HG03469 (cell line): Measurements from ENCODE around the gene DXO.

ENCODE experiments used
- ATAC-seq: cut with Tn5 transposase; IDR thresholded peaks from one replicate; pipeline ENCODE4 v1.9.1; 2021; ENCODE audit warnings: mild to moderate bottlenecking, moderate library complexity, moderate number of reproducible peaks; ENCODE audit not compliant: unreplicated experiment

The DXO gene

GRCh38 chr6:31958741-31959739, 12.9 kb downstream of the DXO start, which contains the start of the genes NELFE and SKIC2:
Gene NELFE (minus strand): TSS chr6:31958971. CDS start chr6:31958446, 525 bp downstream.
Gene SKIC2 (plus strand): TSS chr6:31959175. CDS start chr6:31959193, 18 bp downstream.
- ATAC-seq = peak; percentile 91

DNA sequence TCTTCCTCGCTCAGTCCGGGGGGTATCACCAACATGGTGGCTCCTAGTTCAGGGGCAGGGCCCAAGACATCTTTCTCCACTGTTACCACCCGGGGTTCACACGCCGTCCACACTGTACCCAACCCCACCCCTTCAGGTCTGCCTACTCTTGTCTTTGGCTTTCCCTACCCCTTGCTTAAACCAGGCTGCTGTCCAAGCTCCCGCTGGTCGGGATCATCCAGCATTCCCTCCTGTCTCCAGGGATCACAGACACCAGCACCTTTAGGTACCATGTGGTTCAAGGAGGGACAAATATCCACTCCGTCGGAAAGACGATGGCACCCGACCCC, 13.6 kb downstream of the DXO start:
- ATAC-seq = no peak

DNA sequence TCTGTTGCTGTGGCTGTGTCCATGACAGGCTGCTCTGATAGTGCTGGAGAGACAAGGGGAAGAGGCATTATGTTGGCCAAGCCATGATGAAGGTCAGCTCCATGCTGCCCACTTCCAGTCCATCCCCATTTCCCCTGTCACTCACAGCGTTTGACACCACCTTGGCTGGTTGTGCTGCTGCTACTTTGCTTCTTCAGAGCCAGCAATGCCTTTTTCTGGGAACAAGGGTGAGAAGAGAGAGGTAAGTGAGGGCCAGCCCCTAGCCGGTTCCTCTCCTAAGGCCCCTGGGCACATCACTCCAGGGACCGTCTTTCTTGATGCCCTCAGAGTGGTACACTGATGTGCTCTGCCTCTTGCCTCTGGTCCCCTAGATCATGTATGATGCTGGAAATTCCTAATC, 15.1 kb downstream of the DXO start:
- ATAC-seq = no peak

DNA sequence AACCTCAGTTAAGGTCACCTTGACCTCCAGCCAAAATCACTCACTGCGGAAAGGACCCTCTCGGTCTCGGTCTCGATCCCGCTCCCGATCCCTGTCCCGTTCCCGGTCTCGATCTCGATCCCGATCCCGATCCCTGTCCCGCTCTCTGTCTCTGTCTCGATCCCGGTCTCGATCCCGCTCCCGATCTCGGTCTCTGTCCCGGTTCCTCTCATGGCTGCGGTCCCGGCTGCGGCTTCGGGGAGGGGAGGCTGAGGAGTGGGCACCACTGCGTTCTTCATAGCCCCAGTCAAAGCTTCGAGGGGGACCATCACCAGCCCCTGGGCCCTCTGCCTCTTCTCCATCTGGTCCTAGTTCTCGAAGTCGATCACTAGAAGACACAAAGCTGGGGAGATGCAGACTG, 17.4 kb downstream of the DXO start:
- no peak for ATAC-seq

GRCh38 chr6:31952890-31953289, 19.0 kb downstream of the DXO start:
- ATAC-seq = no peak

GRCh38 chr6:31952140-31952805, 19.7 kb downstream of the DXO start:
- ATAC-seq = no peak

DNA sequence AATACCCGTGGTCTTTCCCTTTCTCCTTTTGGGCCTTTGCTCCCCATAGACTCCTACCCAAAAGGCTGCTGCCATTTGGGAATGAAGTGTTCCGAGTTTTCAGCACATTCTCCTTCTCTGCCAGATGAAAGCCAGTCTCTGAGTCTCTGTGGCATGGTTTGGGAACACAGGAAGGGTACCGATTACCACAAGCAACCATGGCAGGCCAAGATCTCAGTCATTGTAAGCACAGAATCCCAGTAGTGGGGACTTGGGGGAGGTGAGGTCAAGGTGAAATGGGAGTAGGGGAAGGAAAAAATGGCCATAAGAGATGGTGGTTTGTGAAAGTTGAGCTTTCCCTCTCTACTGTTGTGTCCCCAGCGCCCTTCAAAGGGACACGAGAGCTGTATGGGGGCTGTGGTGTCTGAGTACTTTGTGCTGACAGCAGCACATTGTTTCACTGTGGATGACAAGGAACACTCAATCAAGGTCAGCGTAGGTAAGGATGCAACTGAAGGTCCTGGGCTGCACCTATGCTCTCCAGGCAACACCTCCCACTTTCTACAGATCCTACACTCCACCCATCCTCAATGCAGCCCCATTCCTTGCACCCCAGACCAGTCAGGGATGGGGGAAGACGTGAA, 21.9 kb downstream of the DXO start:
- ATAC-seq = no peak

DNA sequence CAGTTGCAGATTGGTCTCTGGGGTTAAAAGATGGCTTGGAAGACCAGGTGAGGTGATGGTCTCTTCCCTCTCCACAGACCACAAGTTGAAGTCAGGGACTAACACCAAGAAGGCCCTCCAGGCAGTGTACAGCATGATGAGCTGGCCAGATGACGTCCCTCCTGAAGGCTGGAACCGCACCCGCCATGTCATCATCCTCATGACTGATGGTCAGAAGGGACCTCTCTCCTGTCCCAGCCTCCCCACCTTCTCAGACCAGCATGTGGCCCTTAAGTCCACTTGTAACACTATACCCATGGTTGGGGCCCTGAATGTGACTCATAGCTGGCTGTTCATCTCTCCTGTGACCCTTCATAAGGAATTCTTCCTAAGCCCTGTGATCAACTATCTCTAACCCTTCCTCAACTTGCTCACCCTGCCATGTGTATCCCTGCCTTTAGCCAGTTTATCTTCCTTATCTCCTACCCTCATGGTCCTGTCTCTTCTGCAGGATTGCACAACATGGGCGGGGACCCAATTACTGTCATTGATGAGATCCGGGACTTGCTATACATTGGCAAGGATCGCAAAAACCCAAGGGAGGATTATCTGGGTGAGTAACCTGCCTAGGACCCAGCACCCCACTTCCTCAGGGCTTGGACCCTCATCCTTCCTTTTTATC, 23.1 kb downstream of the DXO start:
- no peak for ATAC-seq

- ATAC-seq = no peak
These were observed 23.6 kb downstream of the DXO start for GRCh38 chr6:31948306-31948705.

DNA sequence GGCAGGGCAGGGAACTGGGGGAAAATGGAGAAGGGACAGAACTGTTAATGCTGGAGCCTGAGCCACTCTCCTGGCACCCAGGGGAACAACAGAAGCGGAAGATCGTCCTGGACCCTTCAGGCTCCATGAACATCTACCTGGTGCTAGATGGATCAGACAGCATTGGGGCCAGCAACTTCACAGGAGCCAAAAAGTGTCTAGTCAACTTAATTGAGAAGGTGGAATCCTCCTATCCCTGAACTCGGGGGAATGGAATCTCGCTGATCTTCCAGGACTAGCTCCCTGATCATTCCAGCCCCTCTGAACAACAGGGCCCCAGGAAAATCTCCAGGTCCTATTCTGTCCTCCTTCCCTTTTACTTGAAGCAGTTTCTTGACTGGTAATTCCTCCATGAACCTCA, 24.1 kb downstream of the DXO start:
- ATAC-seq = no peak

DNA sequence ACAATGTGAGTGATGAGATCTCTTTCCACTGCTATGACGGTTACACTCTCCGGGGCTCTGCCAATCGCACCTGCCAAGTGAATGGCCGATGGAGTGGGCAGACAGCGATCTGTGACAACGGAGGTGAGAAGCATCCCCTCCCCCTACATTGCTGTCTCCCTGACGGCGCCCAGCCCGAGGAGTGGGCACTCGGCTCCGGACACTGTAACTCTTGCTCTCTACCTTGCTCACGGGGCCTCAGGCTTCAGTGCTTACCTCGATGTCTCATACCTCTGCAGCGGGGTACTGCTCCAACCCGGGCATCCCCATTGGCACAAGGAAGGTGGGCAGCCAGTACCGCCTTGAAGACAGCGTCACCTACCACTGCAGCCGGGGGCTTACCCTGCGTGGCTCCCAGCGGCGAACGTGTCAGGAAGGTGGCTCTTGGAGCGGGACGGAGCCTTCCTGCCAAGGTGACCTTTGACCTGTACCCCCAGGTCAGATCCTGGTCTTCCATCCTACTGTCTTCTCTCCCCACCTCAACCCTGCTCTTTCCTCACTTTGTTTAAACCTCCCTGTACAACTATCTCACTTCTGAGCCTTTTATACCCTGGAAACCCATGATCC, 24.8 kb downstream of the DXO start:
- no peak for ATAC-seq

DNA sequence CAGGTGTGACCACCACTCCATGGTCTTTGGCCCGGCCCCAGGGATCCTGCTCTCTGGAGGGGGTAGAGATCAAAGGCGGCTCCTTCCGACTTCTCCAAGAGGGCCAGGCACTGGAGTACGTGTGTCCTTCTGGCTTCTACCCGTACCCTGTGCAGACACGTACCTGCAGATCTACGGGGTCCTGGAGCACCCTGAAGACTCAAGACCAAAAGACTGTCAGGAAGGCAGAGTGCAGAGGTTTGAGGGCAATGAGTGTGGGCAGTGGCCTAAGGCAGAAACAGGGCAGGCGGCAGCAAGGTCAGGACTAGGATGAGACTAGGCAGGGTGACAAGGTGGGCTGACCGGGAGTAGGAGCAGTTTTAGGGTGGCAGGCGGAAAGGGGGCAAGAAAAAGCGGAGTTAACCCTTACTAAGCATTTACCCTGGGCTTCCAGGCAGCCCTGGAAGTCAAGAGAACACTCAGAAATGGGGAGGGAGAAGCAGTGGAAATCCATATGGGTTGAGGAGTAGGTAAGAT, 25.5 kb downstream of the DXO start:
- ATAC-seq = no peak

GRCh38 chr6:31945507-31946369, 26.2 kb downstream of the DXO start, which contains the start of gene CFB:
Gene CFB (plus strand): TSS chr6:31946095. CDS start chr6:31946222, 127 bp downstream.
- ATAC-seq = no peak

DNA sequence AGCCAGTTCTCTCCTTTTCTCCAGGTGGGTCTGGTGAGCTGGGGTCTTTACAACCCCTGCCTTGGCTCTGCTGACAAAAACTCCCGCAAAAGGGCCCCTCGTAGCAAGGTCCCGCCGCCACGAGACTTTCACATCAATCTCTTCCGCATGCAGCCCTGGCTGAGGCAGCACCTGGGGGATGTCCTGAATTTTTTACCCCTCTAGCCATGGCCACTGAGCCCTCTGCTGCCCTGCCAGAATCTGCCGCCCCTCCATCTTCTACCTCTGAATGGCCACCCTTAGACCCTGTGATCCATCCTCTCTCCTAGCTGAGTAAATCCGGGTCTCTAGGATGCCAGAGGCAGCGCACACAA, 26.8 kb downstream of the DXO start:
- no peak for ATAC-seq

GRCh38 chr6:31943742-31944141, 28.2 kb downstream of the DXO start:
- no peak for ATAC-seq

DNA sequence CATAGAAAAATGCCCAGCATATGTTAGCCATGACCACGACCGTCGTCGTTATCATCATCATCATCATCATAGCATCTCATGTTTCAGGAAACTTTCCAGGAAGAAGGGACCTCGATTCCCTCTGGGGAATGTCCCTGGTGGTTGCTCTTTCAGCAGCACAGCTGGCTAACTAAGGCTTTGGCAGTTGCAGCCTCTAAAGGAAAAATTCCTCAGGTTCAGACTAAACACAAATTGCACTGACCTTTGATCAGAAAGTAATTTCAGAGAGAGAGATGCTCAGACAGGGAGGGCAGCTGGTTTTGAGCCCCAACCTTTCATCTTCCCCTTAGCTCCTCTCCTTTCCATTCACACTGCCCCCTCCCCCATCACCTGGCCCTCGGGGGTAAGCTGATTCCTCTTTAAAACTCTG, 31.7 kb downstream of the DXO start:
- ATAC-seq = no peak

DNA sequence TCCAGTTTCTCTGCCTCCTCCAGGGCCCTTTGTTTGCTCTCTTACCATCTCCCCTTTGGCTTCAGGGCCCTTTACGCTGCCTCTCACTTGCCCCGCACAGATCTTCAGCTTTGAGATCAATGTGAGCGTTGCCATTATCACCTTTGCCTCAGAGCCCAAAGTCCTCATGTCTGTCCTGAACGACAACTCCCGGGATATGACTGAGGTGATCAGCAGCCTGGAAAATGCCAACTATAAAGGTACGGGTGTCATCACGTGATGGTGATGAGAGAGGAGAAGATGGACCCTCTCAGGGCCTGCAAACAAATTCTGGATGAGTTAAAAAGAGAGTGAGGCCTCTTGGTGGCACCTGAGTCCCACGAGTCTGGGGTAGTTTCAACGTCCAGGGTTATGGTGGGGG, 36.1 kb downstream of the DXO start:
- ATAC-seq = no peak

GRCh38 chr6:31935021-31935420, 36.9 kb downstream of the DXO start:
- ATAC-seq = no peak

DNA sequence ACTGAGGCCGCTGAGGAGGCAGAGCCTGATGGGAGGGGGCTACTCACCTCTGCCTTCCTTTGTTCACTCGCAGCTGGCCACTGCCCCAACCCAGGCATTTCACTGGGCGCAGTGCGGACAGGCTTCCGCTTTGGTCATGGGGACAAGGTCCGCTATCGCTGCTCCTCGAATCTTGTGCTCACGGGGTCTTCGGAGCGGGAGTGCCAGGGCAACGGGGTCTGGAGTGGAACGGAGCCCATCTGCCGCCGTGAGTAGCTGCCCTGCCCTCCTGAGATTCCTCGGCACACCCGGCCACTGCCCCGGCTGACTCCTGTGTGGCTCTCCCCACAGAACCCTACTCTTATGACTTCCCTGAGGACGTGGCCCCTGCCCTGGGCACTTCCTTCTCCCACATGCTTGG, 38.4 kb downstream of the DXO start:
- ATAC-seq = no peak
